ENCODE results near the gene SNAP25. TPM values are rescaled to one million over a fixed set of nuclear protein-coding genes. Genes with fewer than 3 reads are reported as not detected.

Gene SNAP25
- total RNA-seq, 1 experiment from 2014 or later: not detected

- in situ Hi-C loops (cut with HindIII; ENCODE audit: low sequenced_read_pairs): no loop called here
- DNase-seq (ENCODE audit: low spot score): no peak
Measured at GRCh38 chr20:10319855-10320254, 101.2 kb downstream of the SNAP25 start.

GRCh38 chr20:10321138-10321717 lies 102.6 kb downstream of the SNAP25 start:
- in situ Hi-C loops (cut with HindIII; ENCODE audit: low sequenced_read_pairs): no loop called here
- no peak for DNase-seq (ENCODE audit: low spot score)

- DNase-seq (ENCODE audit: low spot score): no peak
- in situ Hi-C loops (cut with HindIII; ENCODE audit: low sequenced_read_pairs): no loop called here
Measured at GRCh38 chr20:10322073-10323012, 103.7 kb downstream of the SNAP25 start.

DNA sequence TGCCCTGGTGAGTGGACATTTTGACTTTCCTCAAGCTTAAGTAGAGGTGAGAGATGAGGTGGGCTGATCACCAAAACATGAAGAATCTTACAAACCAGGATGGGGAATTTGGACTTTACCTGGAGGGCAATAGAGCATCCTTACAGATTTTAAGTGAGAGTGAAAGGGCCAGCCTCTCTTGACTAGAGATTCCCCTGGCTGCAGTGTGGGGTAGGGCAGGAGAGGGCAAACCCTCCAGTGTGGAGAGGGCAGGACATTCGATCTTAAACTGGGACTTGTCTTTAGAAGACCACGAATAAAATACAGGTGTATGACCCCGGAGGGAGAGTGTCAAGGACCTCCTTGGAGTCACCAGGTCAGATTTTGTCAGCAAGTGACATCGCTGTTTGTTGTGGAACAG lies 105.1 kb downstream of the SNAP25 start:
- in situ Hi-C loops (cut with HindIII; ENCODE audit: low sequenced_read_pairs): no loop called here
- no peak for DNase-seq (ENCODE audit: low spot score)

- no peak for DNase-seq (ENCODE audit: low spot score)
- in situ Hi-C loops (cut with HindIII; ENCODE audit: low sequenced_read_pairs): no loop called here
Measured at GRCh38 chr20:10324198-10324847, 105.7 kb downstream of the SNAP25 start.

GRCh38 chr20:10328897-10329255 lies 110.2 kb downstream of the SNAP25 start:
- no peak for DNase-seq (ENCODE audit: low spot score)
- in situ Hi-C loops (cut with HindIII; ENCODE audit: low sequenced_read_pairs): no loop called here

- in situ Hi-C loops (cut with HindIII; ENCODE audit: low sequenced_read_pairs): no loop called here
- no peak for DNase-seq (ENCODE audit: low spot score)
Measured at GRCh38 chr20:10329387-10330005, 110.9 kb downstream of the SNAP25 start.

GRCh38 chr20:10330071-10330470 lies 111.4 kb downstream of the SNAP25 start:
- DNase-seq (ENCODE audit: low spot score): no peak
- in situ Hi-C loops (cut with HindIII; ENCODE audit: low sequenced_read_pairs): no loop called here

- DNase-seq (ENCODE audit: low spot score): no peak
- in situ Hi-C loops (cut with HindIII; ENCODE audit: low sequenced_read_pairs): no loop called here
Measured at GRCh38 chr20:10332656-10333415, 114.2 kb downstream of the SNAP25 start.

DNA sequence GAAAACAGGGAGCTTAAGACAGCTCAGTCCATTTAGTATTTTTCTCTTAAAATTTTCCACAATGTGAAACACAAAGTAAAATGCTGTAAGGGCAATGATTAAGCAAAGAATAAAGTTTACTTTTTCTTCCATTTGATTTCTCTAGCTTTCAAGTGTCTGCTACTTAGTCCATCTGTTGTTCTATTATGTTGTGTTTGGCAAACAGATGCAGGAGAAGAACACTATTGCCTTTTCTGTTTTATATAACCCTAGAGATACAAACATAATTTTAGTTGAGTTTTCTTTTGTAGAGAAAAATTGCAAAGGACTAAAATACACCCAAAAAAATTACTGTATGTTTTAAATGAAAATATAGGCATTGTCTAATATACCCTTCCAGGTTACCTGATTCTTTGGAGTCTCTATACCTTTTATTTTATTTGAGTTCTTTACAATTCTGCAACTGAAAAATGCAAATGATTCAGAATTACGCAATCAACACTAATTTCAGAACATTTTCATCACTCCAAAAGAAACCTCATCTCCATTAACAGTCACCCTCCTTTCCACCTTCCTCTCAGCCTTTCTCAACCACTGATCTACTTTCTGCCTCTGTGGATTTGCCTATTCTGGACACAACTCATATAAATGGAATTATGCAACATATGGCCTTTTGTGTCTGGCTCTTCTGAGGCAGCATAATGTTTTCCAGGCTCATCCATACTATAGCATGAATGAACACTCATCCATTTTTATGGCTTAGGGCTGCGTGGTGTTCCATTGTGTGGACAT lies 118.5 kb downstream of the SNAP25 start:
- in situ Hi-C loops (cut with HindIII; ENCODE audit: low sequenced_read_pairs): no loop called here
- no peak for DNase-seq (ENCODE audit: low spot score)

DNA sequence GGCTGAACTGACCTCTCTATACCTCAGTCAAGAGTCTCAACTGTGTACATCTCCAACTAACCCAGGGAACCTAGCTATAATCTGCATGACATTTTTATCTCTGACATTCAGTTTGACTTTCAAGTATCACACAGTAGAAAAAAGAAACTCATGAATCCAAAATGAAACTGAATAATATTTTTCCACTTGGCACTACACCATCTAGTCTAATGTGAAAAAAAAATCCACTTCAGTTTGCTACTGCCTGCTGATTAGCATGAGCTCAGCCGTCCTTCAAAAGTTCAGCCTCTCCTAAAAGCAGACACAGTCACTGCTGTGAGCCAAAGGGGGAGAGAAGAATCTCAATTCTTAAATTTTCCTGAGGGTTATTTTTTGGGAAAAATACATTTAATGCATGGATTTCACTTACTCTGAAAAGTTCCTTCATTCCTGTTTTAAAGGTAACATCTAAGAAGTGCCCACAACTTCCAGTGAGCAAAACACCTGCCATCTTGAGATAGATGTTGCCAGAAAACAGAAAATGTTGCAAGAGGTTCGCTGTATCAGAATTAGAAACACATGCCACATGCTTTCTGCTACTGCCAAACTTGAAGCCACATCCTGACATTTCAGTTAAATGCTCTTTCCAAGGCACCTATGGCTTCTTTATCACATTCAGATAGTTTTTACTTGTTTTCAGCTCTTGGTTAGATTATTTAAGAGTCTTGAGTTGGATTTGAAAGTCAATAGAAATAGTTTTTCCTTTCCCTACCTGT lies 120.0 kb downstream of the SNAP25 start:
- in situ Hi-C loops (cut with HindIII; ENCODE audit: low sequenced_read_pairs): no loop called here
- no peak for DNase-seq (ENCODE audit: low spot score)

DNA sequence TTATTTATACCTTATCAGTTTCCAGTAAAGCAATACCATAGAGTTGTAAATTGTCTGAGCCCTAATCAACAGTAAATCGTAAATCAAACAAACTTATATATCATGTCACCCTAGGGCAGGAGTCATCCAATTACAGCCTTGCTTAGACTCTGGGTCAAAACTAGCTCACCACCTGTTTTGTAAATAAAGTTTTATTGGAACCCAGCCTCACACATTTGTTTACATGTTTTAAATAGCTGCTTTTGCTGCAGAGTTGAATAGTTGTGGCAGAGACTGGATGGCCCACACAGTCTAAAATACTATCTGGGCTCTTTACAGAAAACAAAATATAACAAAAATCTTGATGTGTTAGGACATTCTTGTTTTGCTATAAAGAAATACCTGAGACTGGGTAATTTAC lies 121.0 kb downstream of the SNAP25 start:
- in situ Hi-C loops (cut with HindIII; ENCODE audit: low sequenced_read_pairs): no loop called here
- no peak for DNase-seq (ENCODE audit: low spot score)

DNA sequence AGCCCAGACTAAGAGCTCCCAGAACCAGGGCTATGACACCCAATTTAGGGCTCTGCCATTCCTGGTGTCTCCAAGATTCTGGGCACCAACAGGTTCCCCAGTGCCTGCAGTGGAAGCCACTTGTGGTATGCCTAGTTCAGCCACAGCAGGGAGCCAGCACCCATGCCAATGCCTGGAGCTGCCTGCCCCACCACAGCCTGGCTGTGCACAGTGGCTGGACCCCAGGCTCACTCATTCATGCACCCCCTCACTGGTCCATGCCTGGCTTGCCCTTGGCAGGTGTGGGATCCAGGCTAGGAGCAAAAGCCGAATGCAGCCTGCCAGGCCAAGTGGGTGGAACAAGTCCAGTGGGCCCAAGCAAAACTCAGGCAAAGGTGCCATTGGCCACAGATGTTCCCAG lies 123.5 kb downstream of the SNAP25 start:
- in situ Hi-C loops (cut with HindIII; ENCODE audit: low sequenced_read_pairs): no loop called here

GRCh38 chr20:10344953-10345352 lies 126.3 kb downstream of the SNAP25 start:
- no peak for DNase-seq (ENCODE audit: low spot score)
- in situ Hi-C loops (cut with HindIII; ENCODE audit: low sequenced_read_pairs): no loop called here

More for the DNA sequence above, 123.5 kb downstream of the SNAP25 start:
- no peak for DNase-seq (ENCODE audit: low spot score)

GRCh38 chr20:10347086-10347880 lies 128.7 kb downstream of the SNAP25 start:
- peak; percentile 16 for DNase-seq (ENCODE audit: low spot score)
- in situ Hi-C loops (cut with HindIII; ENCODE audit: low sequenced_read_pairs): no loop called here

DNA sequence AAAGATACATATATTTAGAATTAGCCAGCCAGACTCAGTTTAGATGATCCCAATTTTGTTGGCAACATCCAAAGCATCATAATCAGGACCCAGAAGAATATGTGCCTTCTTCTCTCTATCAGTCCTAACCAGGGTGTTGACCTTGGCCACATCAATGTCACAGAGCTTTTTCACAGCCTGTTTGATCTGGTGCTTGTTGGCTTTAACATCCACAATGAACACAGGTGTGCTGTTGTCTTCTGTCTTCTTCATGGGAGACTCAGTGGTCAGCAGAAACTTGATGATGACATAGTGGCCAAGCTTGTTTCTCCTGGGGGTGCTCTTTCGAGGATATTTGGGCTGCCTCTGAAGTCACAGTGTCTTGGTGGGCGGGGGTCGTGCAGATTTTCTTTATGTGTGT lies 130.5 kb downstream of the SNAP25 start:
- in situ Hi-C loops (cut with HindIII; ENCODE audit: low sequenced_read_pairs): no loop called here
- no peak for DNase-seq (ENCODE audit: low spot score)

Measured in G401 (cell line).